ENCODE results near the gene ACSL6. TPM values are rescaled to one million over a fixed set of nuclear protein-coding genes. Genes with fewer than 3 reads are reported as not detected.

ACSL6 gene
- total RNA-seq, 1 donor from 2014 or later = 0.20 TPM

GRCh38 chr5:132029609-132030330 lies 18.3 kb upstream of the ACSL6 start:
- TF ChIP-seq CTCF (IDR thresholded peaks at IDR 0.05) = no peak
- H3K36me3 Mint-ChIP-seq (ENCODE audit: low read depth) = no peaks in the 10 kb centered on the region
- peaks cover 11% of the 10 kb centered on the region for H3K9me3 Mint-ChIP-seq
- DNase-seq (no peak), ATAC-seq (ENCODE audit: low read depth) (no peak)
- ChIA-PET POLR2A (interaction anchor here (0.6 kb wide), 1 partner anchor 460 kb away, joined by 3 read pairs; no protein-coding TSS in a partner anchor), CTCF (interaction anchor here (0.6 kb wide), 1 partner anchor 12 kb away, joined by 4 read pairs; no protein-coding TSS in a partner anchor)
- H3K4me1 Mint-ChIP-seq = no peaks in the 10 kb centered on the region
- no peak overlapping the region for H3K27ac Mint-ChIP-seq
- no peak overlapping the region for H3K4me3 Mint-ChIP-seq
- intact Hi-C loops (cut with micrococcal nuclease) = no loop called here
- H3K27me3 Mint-ChIP-seq = peaks cover 38% of the 10 kb centered on the region

- Mint-ChIP-seq H3K27ac (no peak overlapping the region), H3K27me3 (peaks cover 30% of the 10 kb centered on the region), H3K4me1 (no peaks in the 10 kb centered on the region), H3K4me3 (no peak overlapping the region), H3K9me3 (no peaks in the 10 kb centered on the region), H3K36me3 (ENCODE audit: low read depth) (no peaks in the 10 kb centered on the region)
- intact Hi-C loops (cut with micrococcal nuclease) = no loop called here
- no peak for DNase-seq
- no peak for TF ChIP-seq CTCF (IDR thresholded peaks at IDR 0.05)
- POLR2A ChIA-PET = no interaction called here
- CTCF ChIA-PET = interaction anchor here (1.4 kb wide), 1 partner anchor 19 kb away, joined by 3 read pairs; no protein-coding TSS in a partner anchor
- ATAC-seq (ENCODE audit: low read depth) = no peak
These were observed 15.6 kb upstream of the ACSL6 start for GRCh38 chr5:132027027-132027426.

GRCh38 chr5:132026516-132027008 lies 15.1 kb upstream of the ACSL6 start:
- CTCF ChIA-PET = no interaction called here
- no peaks in the 10 kb centered on the region for H3K4me1 Mint-ChIP-seq
- no peak overlapping the region for H3K27ac Mint-ChIP-seq
- POLR2A ChIA-PET = no interaction called here
- no peaks in the 10 kb centered on the region for H3K9me3 Mint-ChIP-seq
- peaks cover 26% of the 10 kb centered on the region for H3K27me3 Mint-ChIP-seq
- no peak for TF ChIP-seq CTCF (IDR thresholded peaks at IDR 0.05)
- DNase-seq = no peak
- intact Hi-C loops (cut with micrococcal nuclease) = no loop called here
- H3K36me3 Mint-ChIP-seq (ENCODE audit: low read depth) = no peaks in the 10 kb centered on the region
- no peak overlapping the region for H3K4me3 Mint-ChIP-seq
- ATAC-seq (ENCODE audit: low read depth) = no peak

- H3K36me3 Mint-ChIP-seq (ENCODE audit: low read depth) = no peaks in the 10 kb centered on the region
- no peak for TF ChIP-seq CTCF (IDR thresholded peaks at IDR 0.05)
- ATAC-seq (ENCODE audit: low read depth) = no peak
- ChIA-PET CTCF (no interaction called here), POLR2A (no interaction called here)
- intact Hi-C loops (cut with micrococcal nuclease) = no loop called here
- H3K4me1 Mint-ChIP-seq = peaks cover 5% of the 10 kb centered on the region
- no peak for DNase-seq
- H3K4me3 Mint-ChIP-seq = no peak overlapping the region
- H3K27me3 Mint-ChIP-seq = peaks cover 24% of the 10 kb centered on the region
- no peaks in the 10 kb centered on the region for H3K9me3 Mint-ChIP-seq
- H3K27ac Mint-ChIP-seq = no peak overlapping the region
These were observed 14.0 kb upstream of the ACSL6 start for GRCh38 chr5:132025403-132025971.

GRCh38 chr5:132024789-132025402 lies 13.4 kb upstream of the ACSL6 start:
- peaks cover 18% of the 10 kb centered on the region for H3K27me3 Mint-ChIP-seq
- POLR2A ChIA-PET = no interaction called here
- DNase-seq = no peak

More at GRCh38 chr5:132024789-132025402, 13.4 kb upstream of the ACSL6 start:
- Mint-ChIP-seq H3K27ac (no peak overlapping the region), H3K4me3 (no peak overlapping the region), H3K36me3 (ENCODE audit: low read depth) (no peaks in the 10 kb centered on the region), H3K4me1 (peaks cover 11% of the 10 kb centered on the region), H3K9me3 (no peaks in the 10 kb centered on the region)
- no peak for TF ChIP-seq CTCF (IDR thresholded peaks at IDR 0.05)
- ATAC-seq (ENCODE audit: low read depth) = no peak
- CTCF ChIA-PET = no interaction called here
- intact Hi-C loops (cut with micrococcal nuclease) = no loop called here
